GM19043 (cell line): ENCODE data around the gene MALL.
"Not testable (repeated sequence)": the region's sequence is repeated elsewhere in the genome, so short reads cannot be mapped to it uniquely, and the experiment has no call there.

ENCODE experiments used
- ATAC-seq: cut with Tn5 transposase; IDR thresholded peaks from one replicate; pipeline ENCODE4 v1.9.1; 2021; ENCODE audit warnings: low read depth; ENCODE audit not compliant: unreplicated experiment

The MALL gene

DNA sequence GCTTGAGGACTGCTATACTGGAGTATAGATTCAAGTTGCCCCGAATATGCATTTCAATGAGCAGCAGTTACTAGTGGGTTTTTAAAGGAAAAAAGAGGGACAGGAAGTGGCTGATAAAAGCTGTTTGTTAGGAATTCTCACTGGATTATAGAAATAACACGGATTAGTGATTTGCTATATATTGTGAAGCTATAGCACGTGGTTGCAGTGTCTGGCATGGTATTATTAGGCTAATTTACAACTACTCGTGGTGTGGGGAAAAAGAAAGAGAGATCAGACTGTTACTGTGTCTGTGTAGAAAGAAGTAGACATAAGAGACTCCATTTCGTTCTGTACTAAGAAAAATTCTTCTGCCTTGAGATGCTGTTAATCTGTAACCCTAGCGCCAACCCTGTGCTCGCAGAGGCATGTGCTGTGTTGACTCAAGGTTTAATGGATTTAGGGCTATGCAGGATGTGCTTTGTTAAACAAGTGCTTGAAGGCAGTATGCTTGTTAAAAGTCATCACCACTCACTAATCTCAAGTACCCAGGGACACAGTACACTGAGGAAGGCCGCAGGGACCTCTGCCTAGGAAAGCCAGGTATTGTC is 59.7 kb downstream of the MALL start:
- not testable (repeated sequence) for ATAC-seq

DNA sequence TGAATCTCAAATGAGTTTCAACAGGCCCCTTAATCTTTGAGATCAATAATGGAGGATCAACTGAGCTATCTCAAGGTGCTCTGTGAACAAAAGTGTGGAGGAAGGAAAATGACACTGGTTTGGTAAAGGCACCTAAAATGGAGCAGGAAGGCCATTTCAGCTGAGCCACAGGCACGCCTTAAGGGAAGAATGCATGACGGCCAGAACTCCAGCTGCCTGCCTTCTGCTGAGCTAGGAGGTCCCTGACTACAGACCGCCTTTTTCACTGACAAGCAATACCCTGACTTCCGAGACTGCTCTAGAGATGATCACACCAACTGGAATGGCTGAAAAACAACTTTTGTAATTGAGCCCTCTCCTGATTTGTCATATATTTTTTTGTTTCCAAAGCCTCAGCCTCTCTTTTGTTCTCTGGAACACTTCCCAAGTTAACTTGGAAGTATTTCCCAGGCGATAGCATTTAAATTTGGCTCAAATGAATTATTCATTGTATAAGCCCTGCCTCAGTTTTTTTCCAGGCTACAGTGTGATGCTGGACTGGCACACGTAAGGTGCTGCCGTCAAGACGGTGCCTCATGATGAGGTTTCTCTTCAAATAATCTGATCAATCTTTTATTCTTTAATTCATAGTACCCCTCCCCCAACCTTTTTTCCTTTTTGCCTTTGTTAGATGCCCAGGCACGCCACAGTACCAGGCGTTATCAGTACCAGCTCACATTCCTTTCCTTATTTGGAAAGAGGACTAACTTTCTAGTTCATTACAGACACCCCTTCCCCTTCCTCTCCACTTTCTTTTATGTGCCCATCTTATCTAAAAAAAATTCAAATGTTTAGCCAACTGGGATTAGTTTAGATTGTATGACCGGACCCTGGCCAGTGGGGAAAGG is 60.9 kb downstream of the MALL start:
- ATAC-seq, result not testable (repeated sequence)

DNA sequence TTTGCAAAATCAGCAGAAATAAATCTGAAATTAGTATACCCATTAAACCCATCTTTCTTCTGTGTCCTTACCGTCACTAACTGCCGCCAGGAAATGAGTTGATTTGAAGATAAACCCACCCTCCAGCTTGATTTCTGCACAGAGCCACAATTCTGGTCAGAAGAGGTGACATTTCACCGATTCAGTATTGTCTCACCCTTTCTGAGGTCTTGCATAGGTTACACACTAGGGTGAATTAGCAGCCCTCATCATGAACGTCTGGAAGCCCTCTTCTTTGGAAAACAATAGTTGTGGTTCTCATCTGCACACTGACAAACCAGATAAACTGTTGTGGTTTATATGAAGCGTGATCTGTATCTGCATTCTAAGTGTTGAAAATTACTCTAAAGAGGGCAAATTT is 61.9 kb downstream of the MALL start:
- not testable (repeated sequence) for ATAC-seq

DNA sequence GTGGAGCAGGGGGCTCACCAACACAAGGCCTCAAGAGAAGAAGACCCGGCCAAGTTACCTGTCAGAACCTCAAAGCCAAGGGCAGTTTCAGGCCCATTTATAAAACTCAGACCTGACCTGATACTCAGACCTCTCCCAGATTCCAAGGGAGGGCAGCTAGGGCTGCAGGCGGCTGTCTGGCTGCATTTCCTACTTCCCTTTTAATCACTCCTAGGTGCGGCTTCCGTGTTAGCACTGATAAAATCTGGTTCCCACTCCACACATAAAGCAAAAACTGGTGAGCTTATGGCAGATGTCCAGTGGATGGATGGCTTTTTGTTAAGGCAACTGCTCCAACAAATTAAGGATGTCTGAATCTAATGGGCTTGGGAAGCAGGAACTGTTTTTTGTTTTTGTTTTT is 63.5 kb downstream of the MALL start:
- ATAC-seq, result not testable (repeated sequence)

DNA sequence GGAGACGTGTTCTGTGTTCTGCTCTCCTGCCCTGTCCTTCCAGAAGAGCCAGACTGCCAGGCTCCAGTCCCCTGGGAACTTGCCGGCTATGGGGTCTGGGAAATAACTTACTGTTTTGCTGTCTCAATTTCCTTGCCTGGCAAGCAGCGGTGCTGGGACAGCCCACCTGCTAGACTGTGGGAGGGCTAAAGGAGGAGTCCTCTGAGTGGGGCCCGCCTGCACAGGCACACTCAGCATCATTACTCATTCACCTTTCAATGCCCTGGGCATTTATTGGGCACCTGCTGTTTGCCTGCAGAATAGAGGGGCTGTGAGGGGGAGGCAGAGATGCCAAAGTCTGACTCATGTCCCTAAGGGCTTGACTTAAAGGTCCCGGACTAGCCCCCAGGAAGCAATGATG is 65.4 kb downstream of the MALL start:
- ATAC-seq, result not testable (repeated sequence)

DNA sequence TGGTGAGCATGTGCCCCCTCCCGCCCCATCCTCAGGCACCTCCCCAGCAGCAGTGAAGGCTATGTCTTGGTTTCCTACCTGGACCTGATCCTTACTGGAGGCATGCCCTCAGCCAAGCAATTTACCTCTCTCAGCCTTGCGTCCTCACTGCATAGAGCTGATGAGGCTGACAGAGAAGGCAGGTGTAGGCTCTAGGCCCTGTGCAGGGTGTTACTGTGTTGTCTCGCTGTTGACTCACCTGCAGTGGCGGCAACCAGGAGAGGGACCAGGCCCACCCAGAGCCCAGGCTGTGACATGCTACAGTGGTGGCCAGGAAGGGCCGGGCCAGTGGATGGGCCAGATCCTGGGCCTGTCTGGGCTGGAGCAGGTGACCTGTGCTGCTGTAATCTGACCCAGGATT is 65.9 kb downstream of the MALL start:
- ATAC-seq, result not testable (repeated sequence)

DNA sequence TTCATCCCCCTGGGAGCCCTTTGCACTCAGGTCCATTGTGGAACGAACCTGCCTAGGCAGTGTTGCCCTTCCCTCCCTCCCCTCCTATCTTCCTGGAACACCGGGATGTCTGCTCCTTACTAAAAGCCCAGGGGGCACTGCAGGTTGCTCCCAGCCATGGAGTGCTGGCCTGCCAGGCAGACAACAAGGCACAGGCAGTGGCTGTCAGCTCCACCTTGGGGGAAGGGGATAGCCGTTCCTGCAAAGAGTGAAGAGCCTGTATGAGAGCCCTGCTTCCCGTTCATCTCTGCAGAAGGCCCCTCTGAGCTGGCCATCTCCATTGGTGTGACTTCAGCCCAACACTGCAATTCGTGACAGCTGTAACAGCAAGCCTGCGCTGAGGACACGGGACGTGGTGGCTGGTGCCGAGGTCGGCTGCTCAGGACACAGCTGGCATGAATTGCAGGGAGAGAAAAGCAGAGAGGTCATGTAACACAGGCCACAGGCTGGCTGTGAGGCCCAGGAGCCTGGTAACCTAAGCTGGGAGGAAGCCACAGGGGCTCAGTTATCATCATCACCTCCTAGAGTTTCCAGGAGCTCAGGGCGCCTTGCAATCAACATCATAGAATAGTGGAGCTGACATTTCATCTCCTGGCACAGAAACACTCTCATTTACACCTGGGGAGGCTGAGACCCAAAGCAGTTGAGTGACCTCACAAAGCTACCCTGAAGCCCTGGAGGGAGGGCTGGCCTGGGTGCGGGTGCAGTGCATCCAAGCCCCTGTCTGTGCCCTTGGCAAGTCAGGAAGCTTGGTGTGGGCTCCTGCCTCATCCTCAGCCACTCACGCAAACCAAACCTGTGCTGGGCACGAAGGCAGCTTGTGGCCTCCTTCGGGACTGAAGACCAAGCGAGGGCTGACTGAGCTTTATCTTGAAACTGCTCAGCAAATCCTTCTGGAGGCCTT is 67.1 kb downstream of the MALL start:
- not testable (repeated sequence) for ATAC-seq

DNA sequence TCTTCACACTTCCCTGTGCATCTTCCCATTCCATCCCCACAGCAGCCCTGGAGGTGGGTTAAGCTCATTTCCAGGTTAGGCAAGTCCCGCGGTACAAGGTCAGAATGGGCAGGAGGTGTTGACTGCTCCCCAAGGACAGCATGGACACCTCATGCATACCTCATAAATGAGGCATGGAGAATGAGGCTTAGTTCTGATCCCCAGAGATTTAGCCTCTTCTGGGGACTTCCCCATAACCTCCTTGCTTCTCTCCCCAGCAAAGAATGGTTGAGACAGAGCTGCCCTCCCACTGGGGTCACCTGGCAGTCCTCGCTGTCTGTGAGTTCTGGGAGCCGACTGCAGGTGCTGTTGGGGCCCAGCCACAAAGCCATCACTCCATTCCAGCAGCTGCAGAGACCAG is 68.4 kb downstream of the MALL start:
- ATAC-seq, result not testable (repeated sequence)

DNA sequence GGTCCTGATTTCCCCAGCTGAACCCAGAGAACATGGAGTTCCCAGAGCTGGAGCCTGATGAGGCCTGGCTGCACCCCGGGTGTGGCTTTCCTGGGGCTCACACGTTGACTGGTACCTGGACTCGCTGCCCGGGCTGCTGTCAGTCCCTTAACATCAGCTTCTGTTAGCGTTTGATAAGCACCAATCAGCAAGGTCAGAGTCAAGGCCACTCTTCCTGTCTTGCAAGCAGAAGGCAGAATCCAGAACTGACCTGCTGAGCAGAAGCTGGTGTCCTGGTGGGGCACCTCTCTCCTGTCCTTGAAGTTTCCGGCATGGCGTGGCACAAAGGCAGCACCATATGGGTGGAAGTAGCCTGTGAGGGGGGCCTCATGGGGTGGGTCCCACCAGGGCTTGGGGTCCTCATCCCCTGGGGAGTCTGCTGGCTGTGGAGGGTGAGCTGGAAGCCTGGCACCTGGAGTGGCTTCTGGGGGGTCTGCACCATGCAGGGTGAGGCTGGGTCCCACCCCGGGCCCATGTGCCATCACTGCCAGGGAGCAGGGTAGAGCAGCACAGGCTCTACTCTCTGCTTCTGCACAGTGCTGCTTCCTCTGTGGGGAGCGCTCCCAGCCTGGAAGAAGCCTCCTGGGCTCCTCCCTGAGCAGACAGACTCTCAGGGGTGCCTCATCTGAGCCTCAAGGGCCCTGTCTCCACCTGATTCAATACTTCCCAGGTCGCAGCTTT is 73.5 kb downstream of the MALL start:
- ATAC-seq, result not testable (repeated sequence)

DNA sequence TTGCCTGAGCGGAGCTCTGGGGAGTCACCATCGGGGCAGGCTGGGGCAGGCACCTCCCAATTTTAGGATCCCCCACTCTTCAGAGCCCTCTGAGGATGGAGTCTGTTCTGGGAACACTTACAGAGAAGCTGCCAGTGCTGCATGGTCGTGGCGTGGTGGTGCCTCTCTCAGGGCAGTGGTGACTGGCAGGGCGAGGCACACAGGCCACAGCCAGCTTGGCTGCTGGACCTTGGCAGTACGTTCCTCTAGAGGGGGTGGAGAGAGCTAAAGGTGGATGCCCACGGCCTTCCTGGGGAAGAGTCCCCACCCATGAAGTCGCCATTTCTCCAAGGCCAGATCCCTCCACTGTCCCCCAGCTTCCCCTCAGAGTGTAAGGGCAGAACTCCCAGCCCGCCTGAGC is 78.3 kb downstream of the MALL start:
- ATAC-seq, result not testable (repeated sequence)

DNA sequence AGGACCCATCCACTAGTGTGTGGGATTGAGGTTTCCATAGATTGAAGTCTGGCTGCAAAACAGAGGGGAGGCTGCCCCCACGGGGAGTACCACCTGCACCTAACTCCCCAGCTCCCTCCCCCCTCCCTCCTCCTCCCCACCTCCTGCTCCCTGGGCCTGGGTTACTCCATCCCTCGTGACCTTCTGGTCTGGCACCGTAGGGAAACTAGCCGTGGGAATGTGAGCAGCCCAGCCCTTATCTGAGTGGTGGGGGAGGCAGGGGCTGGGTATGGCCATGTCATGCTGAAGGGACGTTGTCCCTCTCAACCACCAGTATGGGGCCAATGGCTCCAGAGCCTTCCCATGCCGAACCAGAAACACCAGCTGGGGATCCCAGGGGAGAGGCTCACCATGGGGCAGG is 80.2 kb downstream of the MALL start:
- not testable (repeated sequence) for ATAC-seq

DNA sequence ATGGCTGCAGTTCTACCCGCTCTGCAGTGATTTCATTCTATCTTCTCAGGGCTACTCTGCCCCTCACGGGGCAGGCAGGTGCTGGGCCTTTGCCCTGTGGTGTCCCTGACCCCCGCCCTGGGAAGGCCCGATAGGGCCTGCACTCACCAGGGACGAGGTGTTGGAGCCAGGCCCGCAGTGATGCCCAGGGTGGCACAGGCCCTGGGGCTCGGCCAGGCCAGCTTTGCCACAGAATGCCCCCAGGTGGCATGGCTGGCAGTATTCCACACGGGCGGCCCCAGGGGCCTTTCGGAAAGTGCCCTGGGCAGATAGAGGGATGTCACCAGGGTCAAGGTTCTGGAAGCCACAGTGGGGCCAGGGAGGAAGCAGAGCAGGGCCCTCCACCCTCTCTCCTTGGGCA is 80.7 kb downstream of the MALL start:
- ATAC-seq, result not testable (repeated sequence)
